Esophagus squamous epithelium (tissue), 4 donors: Measurements from ENCODE around the gene ARHGAP23.

ENCODE experiments used
- POLR2A ChIP-seq, 4 donors: fragments of 450-650 bp; IDR thresholded peaks; one replicate each; pipeline ENCODE4 v1.6.1; 2017; ENCODE audit warnings: antibody characterized with exemption in 4 of 4, mild to moderate bottlenecking in 4 of 4, moderate library complexity in 3 of 4
- TF ChIP-seq, protein P1 (sequence below), 6 experiments: fragments of 450-650 bp in 4 of 6; fragments of 200-600 bp in 2 of 6; sonication (generic) in 2 of 6; IDR thresholded peaks; one replicate each; pipeline ENCODE4 v1.5.1; 2016 to 2019; ENCODE audit warnings: antibody characterized with exemption in 6 of 6, mild to moderate bottlenecking in 4 of 6, moderate library complexity in 4 of 6

DNA sequence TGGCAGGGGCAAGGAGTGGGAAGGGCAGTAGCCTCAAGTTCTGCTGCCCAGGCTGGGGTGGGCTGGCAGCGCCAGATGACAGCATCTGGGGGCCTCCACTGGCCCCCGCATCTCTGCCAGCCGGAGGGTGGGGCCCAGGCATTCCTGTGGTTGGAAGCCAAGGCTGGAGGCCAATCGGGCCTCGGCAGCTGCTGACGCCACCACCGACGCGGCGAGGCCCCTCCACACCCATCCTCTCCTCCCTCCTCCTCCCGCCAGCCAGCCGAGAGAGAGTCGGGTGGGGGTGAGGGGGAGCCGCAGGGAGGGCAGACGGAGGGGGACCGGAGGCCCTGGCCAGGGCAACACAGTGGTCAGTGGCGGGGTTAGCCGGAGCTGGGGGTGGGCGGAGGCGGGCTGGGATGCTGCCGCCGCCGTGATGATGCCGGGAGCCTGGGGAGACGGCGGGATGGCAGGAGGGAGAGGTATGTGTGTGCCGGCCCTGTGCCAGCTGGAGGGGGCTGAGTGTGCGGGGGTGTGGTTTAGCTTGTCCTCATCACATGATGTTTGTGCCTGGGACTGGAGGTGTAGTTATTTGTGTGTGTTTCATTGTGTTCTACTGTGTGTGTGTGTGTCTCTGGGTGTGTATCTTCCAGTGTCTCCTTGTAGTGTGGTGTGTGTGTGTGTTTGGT, 36.6 kb downstream of the ARHGAP23 start:
- peak in 2 of 4 donors; percentile 29 to 31 for TF ChIP-seq POLR2A (IDR thresholded peaks at IDR 0.05)
- TF ChIP-seq, protein P1, sequence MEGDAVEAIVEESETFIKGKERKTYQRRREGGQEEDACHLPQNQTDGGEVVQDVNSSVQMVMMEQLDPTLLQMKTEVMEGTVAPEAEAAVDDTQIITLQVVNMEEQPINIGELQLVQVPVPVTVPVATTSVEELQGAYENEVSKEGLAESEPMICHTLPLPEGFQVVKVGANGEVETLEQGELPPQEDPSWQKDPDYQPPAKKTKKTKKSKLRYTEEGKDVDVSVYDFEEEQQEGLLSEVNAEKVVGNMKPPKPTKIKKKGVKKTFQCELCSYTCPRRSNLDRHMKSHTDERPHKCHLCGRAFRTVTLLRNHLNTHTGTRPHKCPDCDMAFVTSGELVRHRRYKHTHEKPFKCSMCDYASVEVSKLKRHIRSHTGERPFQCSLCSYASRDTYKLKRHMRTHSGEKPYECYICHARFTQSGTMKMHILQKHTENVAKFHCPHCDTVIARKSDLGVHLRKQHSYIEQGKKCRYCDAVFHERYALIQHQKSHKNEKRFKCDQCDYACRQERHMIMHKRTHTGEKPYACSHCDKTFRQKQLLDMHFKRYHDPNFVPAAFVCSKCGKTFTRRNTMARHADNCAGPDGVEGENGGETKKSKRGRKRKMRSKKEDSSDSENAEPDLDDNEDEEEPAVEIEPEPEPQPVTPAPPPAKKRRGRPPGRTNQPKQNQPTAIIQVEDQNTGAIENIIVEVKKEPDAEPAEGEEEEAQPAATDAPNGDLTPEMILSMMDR (IDR thresholded peaks at IDR 0.05): no peak
